IMR-90 (cell line): ENCODE measurements around the gene GARIN6. TPM values are rescaled to one million over a fixed set of nuclear protein-coding genes. Genes with fewer than 3 reads are reported as not detected.

Experiments
- ATAC-seq: fragments of 200-7000 bp; cut with Tn5 transposase; 2 replicates; pipeline ENCODE4 v1.9.1; 2020; ENCODE audit warnings: low read depth, mild to moderate bottlenecking, moderate library complexity
- BruUV-seq: library from RNA; stranded (reverse); fragments of 400-500 nt; replicated peaks from 2 replicates; lab custom pipeline; 2021; lab: Mats Ljungman, UMichigan
- CTCF ChIA-PET: fragments of 300-600 bp; formaldehyde crosslinking; extraction: SDS; loops from one replicate; lab custom pipeline; 2021; ENCODE audit warnings: antibody characterized with exemption; lab: Yijun Ruan, JAX
- POLR2A ChIA-PET: fragments of 300-600 bp; sonication (Branson Sonifier 250); formaldehyde crosslinking; loops from one replicate; lab custom pipeline; 2022; ENCODE audit warnings: antibody characterized with exemption; ENCODE audit not compliant: unreplicated experiment; lab: Charles Lee
- DNase-seq: peaks from one replicate; pipeline ENCODE4 v3.0.0; 2013
- H2AFZ ChIP-seq: replicated peaks from 2 replicates; pipeline ENCODE3; 2013; ENCODE audit warnings: low read length, mild to moderate bottlenecking; ENCODE audit not compliant: poor library complexity
- H2AK5ac ChIP-seq: 2 replicates; pipeline ENCODE4 v1.6.1; 2013; ENCODE audit warnings: low read depth, low read length, inconsistent platforms
- H2AK9ac ChIP-seq: replicated peaks from 2 replicates; pipeline ENCODE3; 2013; ENCODE audit warnings: mild to moderate bottlenecking, low read depth, low read length, moderate library complexity; ENCODE audit not compliant: poor library complexity
- H2BK120ac ChIP-seq: 2 replicates; pipeline ENCODE4 v1.6.1; 2013; ENCODE audit warnings: low read depth, low read length, inconsistent platforms
- H2BK15ac ChIP-seq: 3 replicates; pipeline ENCODE4 v1.6.1; 2013; ENCODE audit warnings: low read depth, low read length, inconsistent platforms
- H2BK20ac ChIP-seq: 2 replicates; pipeline ENCODE4 v1.6.1; 2013; ENCODE audit warnings: low read depth, mild to moderate bottlenecking, inconsistent platforms, low read length, moderate library complexity
- H2BK5ac ChIP-seq: 2 replicates; pipeline ENCODE4 v1.6.1; 2013; ENCODE audit warnings: mild to moderate bottlenecking, low read depth, low read length, inconsistent platforms; ENCODE audit not compliant: poor library complexity, severe bottlenecking
- H3K14ac ChIP-seq: replicated peaks from 2 replicates; pipeline ENCODE4 v1.6.1; 2013; ENCODE audit warnings: low read depth, low read length, inconsistent platforms
- H3K18ac ChIP-seq: 2 replicates; pipeline ENCODE4 v1.6.1; 2013; ENCODE audit warnings: low read depth, low read length, control low read depth
- H3K23ac ChIP-seq: 2 replicates; pipeline ENCODE4 v1.6.1; 2013; ENCODE audit warnings: low read depth, low read length, inconsistent platforms
- H3K27ac ChIP-seq: 2 replicates; pipeline ENCODE4 v1.5.1; 2013; ENCODE audit warnings: mild to moderate bottlenecking, control low read depth, low read length; ENCODE audit not compliant: insufficient read depth
- H3K27me3 ChIP-seq: 2 replicates; pipeline ENCODE4 v1.6.1; 2013; ENCODE audit warnings: low read length; ENCODE audit not compliant: control insufficient read depth, insufficient read depth
- H3K36me3 ChIP-seq: 2 replicates; pipeline ENCODE4 v1.6.1; 2013; ENCODE audit warnings: low read length, mixed read lengths; ENCODE audit not compliant: control insufficient read depth, insufficient read depth
- H3K4ac ChIP-seq: 2 replicates; pipeline ENCODE4 v1.6.1; 2013; ENCODE audit warnings: low read depth, low read length, inconsistent platforms
- H3K4me1 ChIP-seq: 2 replicates; pipeline ENCODE4 v1.6.1; 2013; ENCODE audit warnings: low read length, mixed read lengths; ENCODE audit not compliant: control insufficient read depth, insufficient read depth
- H3K4me2 ChIP-seq: 2 replicates; pipeline ENCODE4 v1.6.1; 2013; ENCODE audit warnings: low read depth, mild to moderate bottlenecking, control low read depth, low read length, moderate library complexity
- H3K4me3 ChIP-seq: 2 replicates; pipeline ENCODE4 v1.5.1; 2013; ENCODE audit warnings: low read depth, mild to moderate bottlenecking, control low read depth, low read length, moderate library complexity; ENCODE audit not compliant: insufficient read depth
- H3K56ac ChIP-seq: 2 replicates; pipeline ENCODE4 v1.6.1; 2013; ENCODE audit warnings: low read length, inconsistent platforms; ENCODE audit not compliant: insufficient read depth; ENCODE audit errors: extremely low read depth
- H3K79me1 ChIP-seq, 2 experiments: 2 replicates each; pipeline ENCODE4 v1.6.1; 2013; ENCODE audit warnings: low read length in 2 of 2, inconsistent platforms in 1 of 2, low read depth in 1 of 2
- H3K9ac ChIP-seq: 2 replicates; pipeline ENCODE4 v1.6.1; 2013; ENCODE audit warnings: low read depth, low read length, control low read depth
- H3K9me1 ChIP-seq: 2 replicates; pipeline ENCODE4 v1.6.1; 2013; ENCODE audit warnings: low read length, inconsistent platforms; ENCODE audit not compliant: insufficient read depth
- H3K9me3 ChIP-seq: 2 replicates; pipeline ENCODE4 v1.6.1; 2013; ENCODE audit warnings: low read length; ENCODE audit not compliant: control insufficient read depth, insufficient read depth
- H4K20me1 ChIP-seq: 2 replicates; pipeline ENCODE4 v1.6.1; 2013; ENCODE audit warnings: low read length, inconsistent platforms; ENCODE audit not compliant: insufficient read depth
- H4K5ac ChIP-seq: 2 replicates; pipeline ENCODE4 v1.6.1; 2013; ENCODE audit warnings: mild to moderate bottlenecking, low read depth, low read length, control low read depth
- H4K8ac ChIP-seq, 2 experiments: 2 replicates each; pipeline ENCODE4 v1.6.1; 2013; ENCODE audit warnings: low read depth in 2 of 2, low read length in 2 of 2, control low read depth in 1 of 2, inconsistent platforms in 1 of 2
- H4K91ac ChIP-seq: 2 replicates; pipeline ENCODE4 v1.6.1; 2013; ENCODE audit warnings: low read depth, low read length, inconsistent platforms; ENCODE audit not compliant: insufficient read depth
- BHLHE40 ChIP-seq: fragments of 150-350 bp; IDR thresholded peaks from 2 replicates; pipeline ENCODE4 v1.6.1; 2016; ENCODE audit warnings: mild to moderate bottlenecking, low read depth, low read length
- CEBPB ChIP-seq: IDR thresholded peaks from 2 replicates; pipeline ENCODE4 v1.6.1; 2012; ENCODE audit warnings: low read depth, low read length, improper control_type of control experiment
- CHD1 ChIP-seq: IDR thresholded peaks from 2 replicates; pipeline ENCODE4 v1.6.1; 2012; ENCODE audit warnings: low read depth, low read length, improper control_type of control experiment
- MAZ ChIP-seq: IDR thresholded peaks from 2 replicates; pipeline ENCODE4 v1.6.1; 2012; ENCODE audit warnings: low read depth, mild to moderate bottlenecking, low read length, improper control_type of control experiment, moderate library complexity, borderline replicate concordance
- MXI1 ChIP-seq: IDR thresholded peaks from 2 replicates; pipeline ENCODE4 v1.6.1; 2012; ENCODE audit warnings: low read depth, mild to moderate bottlenecking, low read length, moderate library complexity, borderline replicate concordance
- NFE2L2 ChIP-seq: fragments of 150-350 bp; IDR thresholded peaks from 2 replicates; pipeline ENCODE4 v1.6.1; 2016; ENCODE audit warnings: low read depth, mild to moderate bottlenecking, low read length
- POLR2A ChIP-seq: IDR thresholded peaks from 2 replicates; pipeline ENCODE4 v1.6.1; 2012; ENCODE audit warnings: mild to moderate bottlenecking, low read depth, low read length
- RAD21 ChIP-seq: IDR thresholded peaks from 2 replicates; pipeline ENCODE4 v1.6.1; 2012; ENCODE audit warnings: low read length, improper control_type of control experiment
- RCOR1 ChIP-seq: IDR thresholded peaks from 2 replicates; pipeline ENCODE4 v1.6.1; 2012; ENCODE audit warnings: mild to moderate bottlenecking, low read length, improper control_type of control experiment; ENCODE audit not compliant: insufficient replicate concordance
- SMC3 ChIP-seq: fragments of 150-350 bp; IDR thresholded peaks from 2 replicates; pipeline ENCODE4 v1.6.1; 2016; ENCODE audit warnings: low read depth, mild to moderate bottlenecking, antibody characterized with exemption, low read length, moderate library complexity
- WGBS, 2 experiments: methylation state at CpG; one replicate each; pipeline versions ENCODE4 v1.1.5 to v1.1.7; 2013; ENCODE audit warnings: missing lambda C conversion rate in 2 of 2; ENCODE audit not compliant: insufficient read length in 1 of 2; ENCODE audit errors: extremely low coverage in 2 of 2; 5-methylcytosine and 5-hydroxymethylcytosine counted together
- dilution Hi-C: fragments of 300-500 bp; cut with HindIII; formaldehyde crosslinking; loops from one replicate; pipeline ENCODE4 v1.14.3; 2018; ENCODE audit warnings: low sequenced_read_pairs; ENCODE audit not compliant: unreplicated experiment
- in situ Hi-C: fragments of 300-500 bp; cut with MboI; formaldehyde crosslinking; loops from 3 replicates; pipeline ENCODE4 v1.14.3; 2019; ENCODE audit warnings: low sequenced_read_pairs, inconsistent platforms, mixed read lengths
- intact Hi-C: fragments of 100-400 bp; cut with micrococcal nuclease; formaldehyde crosslinking; loops from 2 replicates; pipeline ENCODE4 v1.10.0; 2022
- polyA plus RNA-seq, 3 experiments: library from polyadenylated mRNA; depleted of rRNA; stranded (reverse); fragments of >200 nt; gene quantifications; 2 replicates each; pipeline ENCODE4 v1.2.3, GENCODE V29; 2012; ENCODE audit warnings: low replicate concordance in 1 of 3
- total RNA-seq: library from RNA; depleted of rRNA; stranded (reverse); fragments of >200 nt; gene quantifications from 2 replicates; pipeline ENCODE4 v1.2.3, GENCODE V29; 2012
- TF ChIP-seq, protein P1 (sequence below): conservative IDR thresholded peaks from 2 replicates; pipeline ENCODE4 v1.5.1; 2012; ENCODE audit warnings: mild to moderate bottlenecking, low read depth, low read length, improper control_type of control experiment
- TF ChIP-seq, protein P2 (sequence below): fragments of 150-350 bp; IDR thresholded peaks from 2 replicates; pipeline ENCODE4 v1.6.1; 2017; ENCODE audit warnings: mild to moderate bottlenecking, antibody characterized with exemption, low read length, low read depth

GARIN6 gene
- total and polyA plus RNA-seq, 2 of the 4 experiments (the other 2 are of a cell fraction) = not detected

- WGBS, 2 experiments = no CpG with 5 or more reads among the region's 2 CpGs
- H3K27ac ChIP-seq = no peak overlapping the region
- ChIA-PET CTCF (no interaction called here), POLR2A (no interaction called here)
- peaks cover 4% of the 10 kb centered on the region for H3K9me3 ChIP-seq
- H2AK5ac ChIP-seq = no peak overlapping the region
- no peaks in the 10 kb centered on the region for H3K4me1 ChIP-seq
- no peak overlapping the region for H3K23ac ChIP-seq
- no peaks in the 10 kb centered on the region for H4K20me1 ChIP-seq
- H4K91ac ChIP-seq = no peak overlapping the region
- no peak for ATAC-seq
- no peak overlapping the region for H2BK20ac ChIP-seq
- H3K56ac ChIP-seq = no peak overlapping the region
- H3K4me2 ChIP-seq = no peak overlapping the region
- no peak for DNase-seq
- H3K9me1 ChIP-seq = no peaks in the 10 kb centered on the region
- no peak overlapping the region for H4K5ac ChIP-seq
- H2BK5ac ChIP-seq = no peak overlapping the region
- H2BK15ac ChIP-seq = no peak overlapping the region
- no peaks in the 10 kb centered on the region for H3K27me3 ChIP-seq
- H2BK120ac ChIP-seq = no peak overlapping the region
- H2AK9ac ChIP-seq = no peak overlapping the region
- H3K36me3 ChIP-seq = no peaks in the 10 kb centered on the region
- in situ Hi-C loops (no loop called here), dilution Hi-C loops (no loop called here), intact Hi-C loops (no loop called here)
- no TSS peak for BruUV-seq
- H3K14ac ChIP-seq = no peak overlapping the region
- no peaks in the 10 kb centered on the region for H3K79me1 ChIP-seq
- H3K18ac ChIP-seq = no peak overlapping the region
- H3K9ac ChIP-seq = no peak overlapping the region
- no peak overlapping the region for H4K8ac ChIP-seq
- H3K4ac ChIP-seq = no peak overlapping the region
- TF ChIP-seq RCOR1 = no peak
- TF ChIP-seq SMC3 = no peak
- TF ChIP-seq MAZ = no peak
- no peak for TF ChIP-seq MXI1
- no peak for TF ChIP-seq NFE2L2
- TF ChIP-seq, protein P1, sequence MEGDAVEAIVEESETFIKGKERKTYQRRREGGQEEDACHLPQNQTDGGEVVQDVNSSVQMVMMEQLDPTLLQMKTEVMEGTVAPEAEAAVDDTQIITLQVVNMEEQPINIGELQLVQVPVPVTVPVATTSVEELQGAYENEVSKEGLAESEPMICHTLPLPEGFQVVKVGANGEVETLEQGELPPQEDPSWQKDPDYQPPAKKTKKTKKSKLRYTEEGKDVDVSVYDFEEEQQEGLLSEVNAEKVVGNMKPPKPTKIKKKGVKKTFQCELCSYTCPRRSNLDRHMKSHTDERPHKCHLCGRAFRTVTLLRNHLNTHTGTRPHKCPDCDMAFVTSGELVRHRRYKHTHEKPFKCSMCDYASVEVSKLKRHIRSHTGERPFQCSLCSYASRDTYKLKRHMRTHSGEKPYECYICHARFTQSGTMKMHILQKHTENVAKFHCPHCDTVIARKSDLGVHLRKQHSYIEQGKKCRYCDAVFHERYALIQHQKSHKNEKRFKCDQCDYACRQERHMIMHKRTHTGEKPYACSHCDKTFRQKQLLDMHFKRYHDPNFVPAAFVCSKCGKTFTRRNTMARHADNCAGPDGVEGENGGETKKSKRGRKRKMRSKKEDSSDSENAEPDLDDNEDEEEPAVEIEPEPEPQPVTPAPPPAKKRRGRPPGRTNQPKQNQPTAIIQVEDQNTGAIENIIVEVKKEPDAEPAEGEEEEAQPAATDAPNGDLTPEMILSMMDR = no peak
- no peak for TF ChIP-seq CEBPB
- TF ChIP-seq BHLHE40 = no peak
- no peak for TF ChIP-seq RAD21
- no peak for TF ChIP-seq POLR2A
- TF ChIP-seq CHD1 = no peak
- TF ChIP-seq, protein P2, sequence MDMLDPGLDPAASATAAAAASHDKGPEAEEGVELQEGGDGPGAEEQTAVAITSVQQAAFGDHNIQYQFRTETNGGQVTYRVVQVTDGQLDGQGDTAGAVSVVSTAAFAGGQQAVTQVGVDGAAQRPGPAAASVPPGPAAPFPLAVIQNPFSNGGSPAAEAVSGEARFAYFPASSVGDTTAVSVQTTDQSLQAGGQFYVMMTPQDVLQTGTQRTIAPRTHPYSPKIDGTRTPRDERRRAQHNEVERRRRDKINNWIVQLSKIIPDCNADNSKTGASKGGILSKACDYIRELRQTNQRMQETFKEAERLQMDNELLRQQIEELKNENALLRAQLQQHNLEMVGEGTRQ = no peak
- H3K4me3 ChIP-seq = no peak overlapping the region
- no peak overlapping the region for H2AFZ ChIP-seq
Measured at GRCh38 chr12:99627459-99627858, 20.1 kb upstream of the GARIN6 start.
